K562 (cell line): ENCODE results near the gene FAF2. TPM values are rescaled to one million over a fixed set of nuclear protein-coding genes. Genes with fewer than 3 reads are reported as not detected.

Source experiments
- CBFA2T3 ChIP-seq: fragments of 450-650 bp; IDR thresholded peaks from 2 replicates; pipeline ENCODE4 v1.6.1; 2017
- CBX8 ChIP-seq: fragments of 200-600 bp; sonication (generic); IDR thresholded peaks from 2 replicates; pipeline ENCODE4 v1.6.1; 2012; ENCODE audit warnings: borderline replicate concordance, mixed run types, low read depth, mild to moderate bottlenecking, moderate library complexity, mixed read lengths, low read length, control low read depth, inconsistent platforms; ENCODE audit not compliant: poor library complexity, severe bottlenecking; ENCODE audit errors: extremely low read depth
- CLOCK ChIP-seq: fragments of 250-450 bp; sonication (Bioruptor Pico); IDR thresholded peaks from 2 replicates; pipeline ENCODE4 v1.4.0; 2020; ENCODE audit warnings: mild to moderate bottlenecking, moderate library complexity, borderline replicate concordance
- FOXA3 ChIP-seq, 2 experiments: fragments of 450-650 bp in 1 of 2; sonication (generic) in 1 of 2; formaldehyde crosslinking; IDR thresholded peaks in 1 of 2; conservative IDR thresholded peaks in 1 of 2; 2 replicates each; pipeline versions ENCODE4 v1.4.0 to v1.8.0; 2020 to 2022; ENCODE audit warnings: mild to moderate bottlenecking in 2 of 2, missing genetic modification reagents in 1 of 2
- FOXJ3 ChIP-seq: sonication (generic); formaldehyde crosslinking; IDR thresholded peaks from 2 replicates; pipeline ENCODE4 v1.4.0; 2020; ENCODE audit warnings: mild to moderate bottlenecking, missing genetic modification reagents
- MCM7 ChIP-seq, 2 experiments: fragments of 450-650 bp; IDR thresholded peaks; 2 replicates each; pipeline ENCODE4 v1.6.1; 2016 to 2018
- NCOR1 ChIP-seq: fragments of 450-650 bp; IDR thresholded peaks from 2 replicates; pipeline ENCODE4 v1.6.1; 2016; ENCODE audit warnings: mild to moderate bottlenecking, moderate library complexity
- NEUROD1 ChIP-seq: fragments of 150-350 bp; IDR thresholded peaks from 2 replicates; pipeline ENCODE4 v1.6.1; 2014; ENCODE audit warnings: borderline replicate concordance, low read length, low read depth; ENCODE audit not compliant: partially characterized antibody
- SMARCA4 ChIP-seq: fragments of 450-650 bp; IDR thresholded peaks from 2 replicates; pipeline ENCODE4 v1.6.1; 2016
- SRSF3 ChIP-seq: fragments of 200-400 bp; formaldehyde crosslinking; IDR thresholded peaks from 2 replicates; pipeline ENCODE4 v1.6.1; 2016; ENCODE audit warnings: mild to moderate bottlenecking, low read length, moderate library complexity; ENCODE audit not compliant: insufficient read depth
- WHSC1 ChIP-seq: IDR thresholded peaks from one replicate; pipeline ENCODE4 v1.6.1; 2012; ENCODE audit warnings: low read length, control low read depth, inconsistent platforms
- ZBTB17 ChIP-seq: fragments of 450-650 bp; formaldehyde crosslinking; IDR thresholded peaks from 2 replicates; pipeline ENCODE4 v1.4.0; 2020; ENCODE audit warnings: mild to moderate bottlenecking
- ZNF143 ChIP-seq: sonication (generic); formaldehyde crosslinking; IDR thresholded peaks from 2 replicates; pipeline ENCODE4 v1.9.0; 2022; ENCODE audit warnings: mild to moderate bottlenecking, missing genetic modification reagents
- ZNF263 ChIP-seq: sonication (generic); formaldehyde crosslinking; IDR thresholded peaks from 2 replicates; pipeline ENCODE4 v1.8.0; 2022; ENCODE audit warnings: mild to moderate bottlenecking, missing genetic modification reagents, borderline replicate concordance
- polyA plus RNA-seq, 8 experiments: library from polyadenylated mRNA; depleted of rRNA in 4 of 8; stranded (reverse) in 5 of 8; unstranded in 3 of 8; fragments of >200 nt; fragmentation: Nextera tagmentation in 2 of 8; fragmentation: Illumina TruSeq in 1 of 8; extraction: Ambion mirVana in 2 of 8; extraction: Trizol in 1 of 8; gene quantifications; 2 replicates each; pipeline versions ENCODE4 v1.2.1 to v1.2.3, GENCODE V29; 2011 to 2014; ENCODE audit warnings: inconsistent platforms in 1 of 8, missing spikeins in 1 of 8
- total RNA-seq, 7 experiments: library from RNA; depleted of rRNA in 6 of 7; stranded (reverse); fragments of >200 nt in 6 of 7; fragmentation: Illumina TruSeq in 2 of 7; extraction: Trizol in 2 of 7; gene quantifications; 2 replicates each; pipeline versions ENCODE4 v1.2.1 to v1.2.3, GENCODE V29; 2011 to 2021; ENCODE audit warnings: low replicate concordance in 1 of 7
- TF ChIP-seq, protein P1 (sequence below): fragments of 450-650 bp; IDR thresholded peaks from one replicate; pipeline ENCODE4 v1.6.1; 2018; ENCODE audit warnings: mild to moderate bottlenecking, moderate library complexity; ENCODE audit not compliant: partially characterized antibody
- TF ChIP-seq, protein P2 (sequence below): fragments of 150-350 bp; IDR thresholded peaks from 2 replicates; pipeline ENCODE4 v1.6.1; 2014; ENCODE audit warnings: low read depth, mild to moderate bottlenecking, low read length, borderline replicate concordance
- TF ChIP-seq, protein P3 (sequence below): fragments of 250-450 bp; sonication (Bioruptor Pico); IDR thresholded peaks from 2 replicates; pipeline ENCODE4 v1.4.0; 2020; ENCODE audit warnings: borderline replicate concordance

Gene FAF2
- total and polyA plus RNA-seq, 9 of the 15 experiments (the other 6 are each of a cell fraction or from before 2014, with no cell fraction given): 25.0 to 44.6 (median 36.1) TPM

DNA sequence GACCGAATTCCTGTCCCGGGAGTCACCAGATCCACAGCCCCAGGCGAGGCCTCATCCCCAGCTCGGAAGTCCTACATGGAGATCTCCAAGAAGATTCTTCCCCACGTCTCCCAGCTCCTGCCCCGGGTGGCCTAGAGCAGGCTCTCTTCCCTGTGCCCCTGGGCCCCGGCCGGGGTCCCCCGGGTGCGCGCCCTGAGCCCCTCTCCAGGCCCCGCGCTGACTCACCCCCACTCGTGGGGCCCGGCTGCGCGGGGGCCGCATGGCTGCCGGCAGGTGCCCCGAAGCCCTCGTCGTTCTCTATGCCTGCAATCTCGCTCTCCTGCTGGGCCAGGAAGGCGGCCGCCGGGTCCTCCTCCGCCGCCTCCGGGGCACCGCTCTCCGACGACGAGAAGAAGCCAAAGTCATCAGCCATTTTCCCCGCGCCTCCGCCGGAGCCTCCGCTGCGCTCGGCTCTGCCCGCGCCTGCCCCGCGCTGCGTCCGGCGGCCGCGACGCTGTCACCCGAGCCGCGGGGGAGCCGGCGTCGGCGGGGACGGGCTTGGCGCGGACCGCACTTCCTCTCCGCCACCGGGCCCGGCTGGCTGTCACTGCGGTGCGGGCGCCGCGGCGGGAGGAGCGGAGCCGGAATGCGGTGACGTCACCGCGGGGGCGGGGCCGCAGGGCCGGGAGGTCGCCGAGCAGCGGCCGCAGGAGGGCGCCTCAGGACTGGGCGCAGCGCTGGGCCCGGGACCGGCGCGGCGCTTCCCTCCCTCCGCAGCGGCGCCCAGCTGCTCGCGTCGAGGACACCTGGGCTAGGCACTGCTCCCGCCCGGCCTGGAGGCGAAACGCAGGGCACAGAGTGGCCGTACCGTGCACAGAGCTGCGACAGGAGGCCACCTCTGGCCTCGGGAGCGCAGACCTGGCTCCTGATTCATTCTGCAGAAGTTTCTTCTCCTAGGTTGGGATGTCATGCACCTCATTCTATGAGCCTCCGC, 31.9 kb upstream of the FAF2 start, which contains the start of gene CLTB (continued):
- TF ChIP-seq SRSF3: no peak
- TF ChIP-seq, protein P1, sequence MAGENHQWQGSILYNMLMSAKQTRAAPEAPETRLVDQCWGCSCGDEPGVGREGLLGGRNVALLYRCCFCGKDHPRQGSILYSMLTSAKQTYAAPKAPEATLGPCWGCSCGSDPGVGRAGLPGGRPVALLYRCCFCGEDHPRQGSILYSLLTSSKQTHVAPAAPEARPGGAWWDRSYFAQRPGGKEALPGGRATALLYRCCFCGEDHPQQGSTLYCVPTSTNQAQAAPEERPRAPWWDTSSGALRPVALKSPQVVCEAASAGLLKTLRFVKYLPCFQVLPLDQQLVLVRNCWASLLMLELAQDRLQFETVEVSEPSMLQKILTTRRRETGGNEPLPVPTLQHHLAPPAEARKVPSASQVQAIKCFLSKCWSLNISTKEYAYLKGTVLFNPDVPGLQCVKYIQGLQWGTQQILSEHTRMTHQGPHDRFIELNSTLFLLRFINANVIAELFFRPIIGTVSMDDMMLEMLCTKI: no peak
- no peak for TF ChIP-seq FOXJ3 (CRISPR knock-in tag)
- TF ChIP-seq ZBTB17: no peak
- no peak for TF ChIP-seq WHSC1
- 0 out of 2 replicates have a peak, but pooled peaks have one; percentile 40 for TF ChIP-seq ZNF263 (CRISPR knock-in tag)
- TF ChIP-seq CBFA2T3: peak; percentile 19; the same call in 1 of the 2 replicates
- TF ChIP-seq, protein P2, sequence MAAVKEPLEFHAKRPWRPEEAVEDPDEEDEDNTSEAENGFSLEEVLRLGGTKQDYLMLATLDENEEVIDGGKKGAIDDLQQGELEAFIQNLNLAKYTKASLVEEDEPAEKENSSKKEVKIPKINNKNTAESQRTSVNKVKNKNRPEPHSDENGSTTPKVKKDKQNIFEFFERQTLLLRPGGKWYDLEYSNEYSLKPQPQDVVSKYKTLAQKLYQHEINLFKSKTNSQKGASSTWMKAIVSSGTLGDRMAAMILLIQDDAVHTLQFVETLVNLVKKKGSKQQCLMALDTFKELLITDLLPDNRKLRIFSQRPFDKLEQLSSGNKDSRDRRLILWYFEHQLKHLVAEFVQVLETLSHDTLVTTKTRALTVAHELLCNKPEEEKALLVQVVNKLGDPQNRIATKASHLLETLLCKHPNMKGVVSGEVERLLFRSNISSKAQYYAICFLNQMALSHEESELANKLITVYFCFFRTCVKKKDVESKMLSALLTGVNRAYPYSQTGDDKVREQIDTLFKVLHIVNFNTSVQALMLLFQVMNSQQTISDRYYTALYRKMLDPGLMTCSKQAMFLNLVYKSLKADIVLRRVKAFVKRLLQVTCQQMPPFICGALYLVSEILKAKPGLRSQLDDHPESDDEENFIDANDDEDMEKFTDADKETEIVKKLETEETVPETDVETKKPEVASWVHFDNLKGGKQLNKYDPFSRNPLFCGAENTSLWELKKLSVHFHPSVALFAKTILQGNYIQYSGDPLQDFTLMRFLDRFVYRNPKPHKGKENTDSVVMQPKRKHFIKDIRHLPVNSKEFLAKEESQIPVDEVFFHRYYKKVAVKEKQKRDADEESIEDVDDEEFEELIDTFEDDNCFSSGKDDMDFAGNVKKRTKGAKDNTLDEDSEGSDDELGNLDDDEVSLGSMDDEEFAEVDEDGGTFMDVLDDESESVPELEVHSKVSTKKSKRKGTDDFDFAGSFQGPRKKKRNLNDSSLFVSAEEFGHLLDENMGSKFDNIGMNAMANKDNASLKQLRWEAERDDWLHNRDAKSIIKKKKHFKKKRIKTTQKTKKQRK: no peak
- TF ChIP-seq CLOCK (CRISPR knock-in tag): no peak
- no peak for TF ChIP-seq NEUROD1
- TF ChIP-seq SMARCA4: no peak
- no peak for TF ChIP-seq ZNF143 (CRISPR knock-in tag)
- peak in 1 of 2 experiments; percentile 41; a peak in 1 of 4 replicates for TF ChIP-seq FOXA3 (CRISPR knock-in tag; conservative IDR thresholded peaks at IDR 0.05 in 1 of 2, IDR thresholded peaks at IDR 0.05 in 1 of 2)
- no peak for TF ChIP-seq NCOR1
- no peak for TF ChIP-seq CBX8
- no peak for TF ChIP-seq MCM7 (IDR thresholded peaks at IDR 0.05)
- TF ChIP-seq, protein P3, sequence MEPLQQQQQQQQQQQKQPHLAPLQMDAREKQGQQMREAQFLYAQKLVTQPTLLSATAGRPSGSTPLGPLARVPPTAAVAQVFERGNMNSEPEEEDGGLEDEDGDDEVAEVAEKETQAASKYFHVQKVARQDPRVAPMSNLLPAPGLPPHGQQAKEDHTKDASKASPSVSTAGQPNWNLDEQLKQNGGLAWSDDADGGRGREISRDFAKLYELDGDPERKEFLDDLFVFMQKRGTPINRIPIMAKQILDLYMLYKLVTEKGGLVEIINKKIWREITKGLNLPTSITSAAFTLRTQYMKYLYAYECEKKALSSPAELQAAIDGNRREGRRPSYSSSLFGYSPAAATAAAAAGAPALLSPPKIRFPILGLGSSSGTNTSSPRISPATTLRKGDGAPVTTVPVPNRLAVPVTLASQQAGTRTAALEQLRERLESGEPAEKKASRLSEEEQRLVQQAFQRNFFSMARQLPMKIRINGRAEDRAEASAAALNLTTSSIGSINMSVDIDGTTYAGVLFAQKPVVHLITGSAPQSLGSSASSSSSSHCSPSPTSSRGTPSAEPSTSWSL (CRISPR knock-in tag): no peak; the same call in 1 of the 2 replicates
